ENCODE measurements around the gene KCNB1.

DNA sequence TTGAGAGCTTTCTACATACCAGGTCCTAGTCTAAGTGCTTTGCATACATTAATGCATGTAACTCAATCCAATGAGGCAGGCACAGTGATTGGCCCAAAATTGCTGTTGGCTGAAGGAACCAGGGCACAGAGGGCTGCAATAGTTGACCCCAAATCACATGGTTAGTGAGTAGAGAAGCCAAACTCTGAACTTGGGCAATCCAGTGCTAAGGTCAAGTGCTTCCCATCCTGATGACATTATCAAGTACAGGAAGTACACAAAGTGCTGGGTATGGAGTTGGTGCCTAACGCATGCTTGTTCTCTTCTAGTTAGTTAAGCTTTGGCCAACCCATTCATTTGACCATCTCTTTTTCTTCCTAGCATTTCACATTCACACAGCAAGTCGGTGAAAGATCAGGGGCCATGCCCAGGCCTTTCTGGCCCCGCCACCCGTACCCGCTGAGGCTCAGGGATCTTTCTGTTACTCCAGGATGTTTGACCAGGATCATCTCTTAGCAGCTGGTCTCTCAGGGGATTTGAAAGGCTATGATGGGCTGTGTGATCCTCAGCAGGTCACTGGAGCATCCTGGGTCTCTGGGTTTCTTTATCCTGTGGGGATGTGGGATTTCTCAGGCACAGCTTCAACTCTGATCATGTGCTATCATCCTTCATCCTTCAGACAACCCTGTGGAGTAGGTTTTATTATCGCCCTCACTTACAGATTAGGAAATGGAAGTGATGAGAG, 7.0 kb downstream of the KCNB1 start:
- TF ChIP-seq, protein P1, sequence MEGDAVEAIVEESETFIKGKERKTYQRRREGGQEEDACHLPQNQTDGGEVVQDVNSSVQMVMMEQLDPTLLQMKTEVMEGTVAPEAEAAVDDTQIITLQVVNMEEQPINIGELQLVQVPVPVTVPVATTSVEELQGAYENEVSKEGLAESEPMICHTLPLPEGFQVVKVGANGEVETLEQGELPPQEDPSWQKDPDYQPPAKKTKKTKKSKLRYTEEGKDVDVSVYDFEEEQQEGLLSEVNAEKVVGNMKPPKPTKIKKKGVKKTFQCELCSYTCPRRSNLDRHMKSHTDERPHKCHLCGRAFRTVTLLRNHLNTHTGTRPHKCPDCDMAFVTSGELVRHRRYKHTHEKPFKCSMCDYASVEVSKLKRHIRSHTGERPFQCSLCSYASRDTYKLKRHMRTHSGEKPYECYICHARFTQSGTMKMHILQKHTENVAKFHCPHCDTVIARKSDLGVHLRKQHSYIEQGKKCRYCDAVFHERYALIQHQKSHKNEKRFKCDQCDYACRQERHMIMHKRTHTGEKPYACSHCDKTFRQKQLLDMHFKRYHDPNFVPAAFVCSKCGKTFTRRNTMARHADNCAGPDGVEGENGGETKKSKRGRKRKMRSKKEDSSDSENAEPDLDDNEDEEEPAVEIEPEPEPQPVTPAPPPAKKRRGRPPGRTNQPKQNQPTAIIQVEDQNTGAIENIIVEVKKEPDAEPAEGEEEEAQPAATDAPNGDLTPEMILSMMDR (IDR thresholded peaks at IDR 0.05): no peak
- TF ChIP-seq POLR2AphosphoS5 (IDR thresholded peaks at IDR 0.05): no peak

All from breast epithelium (tissue), 3 donors.